GM19397 (cell line): ENCODE results near the gene CUBN.
A peak's percentile ranks its signal among the peaks of the same experiment; 100 is the strongest.

Experiments used
- ATAC-seq: cut with Tn5 transposase; IDR thresholded peaks from one replicate; pipeline ENCODE4 v1.9.1; 2021; ENCODE audit warnings: mild to moderate bottlenecking, moderate library complexity; ENCODE audit not compliant: unreplicated experiment

CUBN gene

GRCh38 chr10:17047908-17048307, 81.7 kb downstream of the CUBN start:
- ATAC-seq: no peak

- ATAC-seq: no peak
Observed at GRCh38 chr10:17046989-17047388, 82.6 kb downstream of the CUBN start.

- ATAC-seq: no peak
Observed at GRCh38 chr10:17043586-17043985, 86.0 kb downstream of the CUBN start.

GRCh38 chr10:17041626-17042520, 87.7 kb downstream of the CUBN start:
- no peak for ATAC-seq

GRCh38 chr10:17038627-17039026, 91.0 kb downstream of the CUBN start:
- ATAC-seq: no peak

- no peak for ATAC-seq
Observed at GRCh38 chr10:17037910-17038309, 91.7 kb downstream of the CUBN start.

- ATAC-seq: no peak
Observed at GRCh38 chr10:17035446-17035845, 94.2 kb downstream of the CUBN start.

- no peak for ATAC-seq
Observed at GRCh38 chr10:17033529-17034260, 95.9 kb downstream of the CUBN start.

GRCh38 chr10:17031637-17032635, 97.7 kb downstream of the CUBN start:
- no peak for ATAC-seq

- ATAC-seq: no peak
Observed at GRCh38 chr10:17029581-17030271, 99.9 kb downstream of the CUBN start.

GRCh38 chr10:17029239-17029580, 100.4 kb downstream of the CUBN start:
- no peak for ATAC-seq

- ATAC-seq: no peak
Observed at GRCh38 chr10:17028798-17029197, 100.8 kb downstream of the CUBN start.

- peak; percentile 45 for ATAC-seq
Observed at GRCh38 chr10:17026686-17027485, 102.7 kb downstream of the CUBN start.

- no peak for ATAC-seq
Observed at GRCh38 chr10:17025444-17026295, 103.9 kb downstream of the CUBN start.

- ATAC-seq: no peak
Observed at GRCh38 chr10:17024461-17024860, 105.2 kb downstream of the CUBN start.

- ATAC-seq: peak; percentile 91
Observed at GRCh38 chr10:17023386-17024298, 106.0 kb downstream of the CUBN start.

- ATAC-seq: no peak
Observed at GRCh38 chr10:17022896-17023295, 106.7 kb downstream of the CUBN start.

GRCh38 chr10:17022466-17022825, 107.2 kb downstream of the CUBN start:
- no peak for ATAC-seq
